ENCODE results near the gene DTYMK. TPM values are rescaled to one million over a fixed set of nuclear protein-coding genes. Genes with fewer than 3 reads are reported as not detected.
A peak's percentile ranks its signal among the peaks of the same experiment; 100 is the strongest.

DTYMK gene
- total and polyA plus RNA-seq, 4 experiments from 2014 or later, result 18.8 to 50.3 (median 24.1) TPM

- intact Hi-C loops (cut with micrococcal nuclease), result loop anchor here (1.0 to 10.0 kb wide), 4 partner anchors 193 to 869 kb away; partner anchors contain the start of genes FARP2, HDLBP, SEPTIN2 and STK25
- H3K4me3 ChIP-seq (ENCODE audit: low read length in 2 of 2), result peak overlapping the region; percentile 36 to 69
Measured at GRCh38 chr2:241701149-241701398, 14.5 kb upstream of the DTYMK start.

GRCh38 chr2:241695651-241696050 lies 9.0 kb upstream of the DTYMK start:
- no peaks in the 10 kb centered on the region for H3K9me3 Mint-ChIP-seq
- H3K4me1 Mint-ChIP-seq, result peaks cover 6 to 17% (median 9%) of the 10 kb centered on the region in 4 donors
- peak overlapping the region in 2 of 7 donors; percentile 1 to 15 for H3K27ac Mint-ChIP-seq
- peaks cover 0 to 8% of the 10 kb centered on the region in 2 donors for H3K36me3 Mint-ChIP-seq
- no peak overlapping the region for H3K4me3 Mint-ChIP-seq
- Histone ChIP-seq H3K4me3 (ENCODE audit: low read length in 2 of 2) (no peak overlapping the region), H3K27me3 (ENCODE audit: insufficient read depth, low read length) (no peaks in the 10 kb centered on the region), H3K36me3 (ENCODE audit: insufficient read depth, low read length) (peaks cover under 1% of the 10 kb centered on the region), H3K27ac (ENCODE audit: low read depth, low read length) (no peak overlapping the region), H3K4me1 (ENCODE audit: insufficient read depth, low read length) (no peaks in the 10 kb centered on the region), H3K9me3 (ENCODE audit: control insufficient read depth in 1 of 2, low read length in 2 of 2) (no peaks in the 10 kb centered on the region)
- intact Hi-C loops (cut with micrococcal nuclease), result no loop called here
- ChIA-PET CTCF (ENCODE audit: partially characterized antibody) (interaction anchor here (1.3 kb wide), 1 partner anchor 54 kb away, joined by 3 read pairs; no protein-coding TSS in a partner anchor), POLR2A (ENCODE audit: partially characterized antibody) (interaction anchor here (0.7 kb wide), 1 partner anchor 9 kb away, joined by 3 read pairs; the partner anchor contains the start of gene DTYMK)
- H3K27me3 Mint-ChIP-seq, result no peaks in the 10 kb centered on the region
- no peak for DNase-seq

More at GRCh38 chr2:241701149-241701398, 14.5 kb upstream of the DTYMK start:
- peak overlapping the region; percentile 72 for H3K27ac ChIP-seq (ENCODE audit: low read depth, low read length)
- Mint-ChIP-seq H3K36me3 (peaks cover 10 to 21% of the 10 kb centered on the region in 2 donors), H3K9me3 (no peaks in the 10 kb centered on the region), H3K4me3 (peak overlapping the region; percentile 85 to 95 (median 89)), H3K4me1 (peaks cover 12 to 40% (median 26%) of the 10 kb centered on the region in 4 donors), H3K27me3 (no peaks in the 10 kb centered on the region), H3K27ac (peak overlapping the region; percentile 87 to 95 (median 90))
- ChIA-PET CTCF (ENCODE audit: partially characterized antibody) (interaction anchor here (1.2 to 6.0 kb wide), 5 partner anchors 9 to 178 kb away, joined by 4 to 42 read pairs (median 32); partner anchors contain the start of genes D2HGDH and DTYMK), POLR2A (ENCODE audit: partially characterized antibody) (interaction anchor here (0.7 to 8.2 kb wide), 16 partner anchors 12 to 1140 kb away, joined by 3 to 145 read pairs (median 5); partner anchors contain the start of genes D2HGDH, DTYMK and PDCD1)
- peaks cover 5% of the 10 kb centered on the region for H3K36me3 ChIP-seq (ENCODE audit: insufficient read depth, low read length)
- DNase-seq, result no peak
- H3K9me3 ChIP-seq (ENCODE audit: control insufficient read depth in 1 of 2, low read length in 2 of 2), result no peaks in the 10 kb centered on the region
- no peaks in the 10 kb centered on the region for H3K27me3 ChIP-seq (ENCODE audit: insufficient read depth, low read length)
- peaks cover 14% of the 10 kb centered on the region for H3K4me1 ChIP-seq (ENCODE audit: insufficient read depth, low read length)

GRCh38 chr2:241692448-241692847 lies 5.8 kb upstream of the DTYMK start:
- intact Hi-C loops (cut with micrococcal nuclease), result no loop called here
- no peaks in the 10 kb centered on the region for H3K9me3 ChIP-seq (ENCODE audit: control insufficient read depth in 1 of 2, low read length in 2 of 2)
- H3K27ac ChIP-seq (ENCODE audit: low read depth, low read length), result no peak overlapping the region
- CTCF ChIA-PET (ENCODE audit: partially characterized antibody), result interaction anchor here (1.6 to 2.3 kb wide), 2 partner anchors 9 to 187 kb away, joined by 5 to 10 read pairs; partner anchors contain the start of gene ING5
- H3K36me3 Mint-ChIP-seq, result peaks cover 4 to 19% of the 10 kb centered on the region in 2 donors
- no peak overlapping the region for H3K4me3 Mint-ChIP-seq
- POLR2A ChIA-PET (ENCODE audit: partially characterized antibody), result interaction anchor here (8.0 kb wide), 1 partner anchor 8 kb away, joined by 145 read pairs; the partner anchor contains the start of gene ING5
- no peak overlapping the region for H3K4me3 ChIP-seq (ENCODE audit: low read length in 2 of 2)
- H3K27ac Mint-ChIP-seq, result peak overlapping the region in 1 of 7 donors; percentile 15
- H3K27me3 ChIP-seq (ENCODE audit: insufficient read depth, low read length), result no peaks in the 10 kb centered on the region
- H3K27me3 Mint-ChIP-seq, result no peaks in the 10 kb centered on the region
- no peaks in the 10 kb centered on the region for H3K9me3 Mint-ChIP-seq
- DNase-seq, result no peak
- peaks cover 24% of the 10 kb centered on the region for H3K4me1 ChIP-seq (ENCODE audit: insufficient read depth, low read length)
- peaks cover 11 to 29% (median 18%) of the 10 kb centered on the region in 4 donors for H3K4me1 Mint-ChIP-seq
- H3K36me3 ChIP-seq (ENCODE audit: insufficient read depth, low read length), result peaks cover 9% of the 10 kb centered on the region

GRCh38 chr2:241690202-241690717 lies 3.6 kb upstream of the DTYMK start:
- H3K4me3 ChIP-seq (ENCODE audit: low read length in 2 of 2), result no peak overlapping the region
- Mint-ChIP-seq H3K36me3 (peaks cover 4 to 26% of the 10 kb centered on the region in 2 donors), H3K27me3 (no peaks in the 10 kb centered on the region), H3K4me3 (no peak overlapping the region), H3K27ac (no peak overlapping the region), H3K4me1 (peaks cover 12 to 41% (median 26%) of the 10 kb centered on the region in 4 donors), H3K9me3 (no peaks in the 10 kb centered on the region)
- POLR2A ChIA-PET (ENCODE audit: partially characterized antibody), result interaction anchor here (8.0 kb wide), 1 partner anchor 10 kb away, joined by 145 read pairs; the partner anchor contains the start of gene ING5
- peaks cover 9% of the 10 kb centered on the region for H3K36me3 ChIP-seq (ENCODE audit: insufficient read depth, low read length)
- H3K9me3 ChIP-seq (ENCODE audit: control insufficient read depth in 1 of 2, low read length in 2 of 2), result no peaks in the 10 kb centered on the region
- peaks cover 32% of the 10 kb centered on the region for H3K4me1 ChIP-seq (ENCODE audit: insufficient read depth, low read length)
- intact Hi-C loops (cut with micrococcal nuclease), result no loop called here
- no peaks in the 10 kb centered on the region for H3K27me3 ChIP-seq (ENCODE audit: insufficient read depth, low read length)
- CTCF ChIA-PET (ENCODE audit: partially characterized antibody), result no interaction called here
- no peak for DNase-seq
- no peak overlapping the region for H3K27ac ChIP-seq (ENCODE audit: low read depth, low read length)

GRCh38 chr2:241689306-241689705 lies 2.7 kb upstream of the DTYMK start:
- Mint-ChIP-seq H3K4me3 (peak overlapping the region in 6 of 8 donors; percentile 21 to 74 (median 49)), H3K27ac (peak overlapping the region in 4 of 7 donors; percentile 85 to 93 (median 93)), H3K27me3 (no peaks in the 10 kb centered on the region), H3K4me1 (peaks cover 13 to 42% (median 26%) of the 10 kb centered on the region in 4 donors), H3K9me3 (no peaks in the 10 kb centered on the region), H3K36me3 (peaks cover 5 to 24% of the 10 kb centered on the region in 2 donors)
- ChIA-PET CTCF (ENCODE audit: partially characterized antibody) (interaction anchor here (1.4 to 4.3 kb wide), 3 partner anchors 11 to 190 kb away, joined by 3 to 42 read pairs (median 10); partner anchors contain the start of gene ING5), POLR2A (ENCODE audit: partially characterized antibody) (interaction anchor here (8.0 kb wide), 1 partner anchor 11 kb away, joined by 145 read pairs; the partner anchor contains the start of gene ING5)
- Histone ChIP-seq H3K4me3 (ENCODE audit: low read length in 2 of 2) (no peak overlapping the region), H3K36me3 (ENCODE audit: insufficient read depth, low read length) (peaks cover 9% of the 10 kb centered on the region), H3K4me1 (ENCODE audit: insufficient read depth, low read length) (peaks cover 32% of the 10 kb centered on the region), H3K27me3 (ENCODE audit: insufficient read depth, low read length) (no peaks in the 10 kb centered on the region), H3K27ac (ENCODE audit: low read depth, low read length) (no peak overlapping the region), H3K9me3 (ENCODE audit: control insufficient read depth in 1 of 2, low read length in 2 of 2) (no peaks in the 10 kb centered on the region)
- DNase-seq, result peak in 3 of 5 donors; percentile 23 to 76 (median 51)
- intact Hi-C loops (cut with micrococcal nuclease), result loop anchor here (5.0 kb wide), 1 partner anchor 1122 kb away; the partner anchor contains the start of gene RNPEPL1

GRCh38 chr2:241686324-241686649 lies 328 bp downstream of the DTYMK start:
- peak overlapping the region; percentile 85 to 96 (median 91) for H3K4me3 Mint-ChIP-seq
- no peaks in the 10 kb centered on the region for H3K9me3 ChIP-seq (ENCODE audit: control insufficient read depth in 1 of 2, low read length in 2 of 2)
- no peaks in the 10 kb centered on the region for H3K27me3 Mint-ChIP-seq
- peak overlapping the region; percentile 30 to 93 (median 87) for H3K27ac Mint-ChIP-seq
- CTCF ChIA-PET (ENCODE audit: partially characterized antibody), result interaction anchor here (0.6 to 4.3 kb wide), 8 partner anchors 14 to 193 kb away, joined by 3 to 42 read pairs (median 4); partner anchors contain the start of gene ING5
- POLR2A ChIA-PET (ENCODE audit: partially characterized antibody), result interaction anchor here (0.6 to 8.0 kb wide), 19 partner anchors 10 to 371 kb away, joined by 3 to 145 read pairs (median 4); partner anchors contain the start of genes ATG4B, D2HGDH, HDLBP and ING5
- H3K4me1 Mint-ChIP-seq, result peaks cover 14 to 40% (median 26%) of the 10 kb centered on the region in 4 donors
- peaks cover 32% of the 10 kb centered on the region for H3K4me1 ChIP-seq (ENCODE audit: insufficient read depth, low read length)
- H3K36me3 ChIP-seq (ENCODE audit: insufficient read depth, low read length), result peaks cover 13% of the 10 kb centered on the region
- peak in 1 of 5 donors; percentile 15 for DNase-seq
- peak overlapping the region; percentile 57 to 89 for H3K4me3 ChIP-seq (ENCODE audit: low read length in 2 of 2)
- intact Hi-C loops (cut with micrococcal nuclease), result loop anchor here (1.0 to 5.0 kb wide), 6 partner anchors 16 to 1119 kb away; partner anchors contain the start of genes ATG4B, D2HGDH, ING5 and RNPEPL1
- H3K27me3 ChIP-seq (ENCODE audit: insufficient read depth, low read length), result no peaks in the 10 kb centered on the region
- no peaks in the 10 kb centered on the region for H3K9me3 Mint-ChIP-seq
- H3K36me3 Mint-ChIP-seq, result peaks cover 12 to 27% of the 10 kb centered on the region in 2 donors
- peak overlapping the region; percentile 54 for H3K27ac ChIP-seq (ENCODE audit: low read depth, low read length)
